IMR-90 (cell line): ENCODE measurements around the gene PIKFYVE. TPM values are rescaled to one million over a fixed set of nuclear protein-coding genes. Genes with fewer than 3 reads are reported as not detected.

ENCODE experiments used
- ATAC-seq: fragments of 200-7000 bp; cut with Tn5 transposase; 2 replicates; pipeline ENCODE4 v1.9.1; 2020; ENCODE audit warnings: low read depth, mild to moderate bottlenecking, moderate library complexity
- BruUV-seq: library from RNA; stranded (reverse); fragments of 400-500 nt; replicated peaks from 2 replicates; lab custom pipeline; 2021; lab: Mats Ljungman, UMichigan
- CTCF ChIA-PET: fragments of 300-600 bp; formaldehyde crosslinking; extraction: SDS; loops from one replicate; lab custom pipeline; 2021; ENCODE audit warnings: antibody characterized with exemption; lab: Yijun Ruan, JAX
- POLR2A ChIA-PET: fragments of 300-600 bp; sonication (Branson Sonifier 250); formaldehyde crosslinking; loops from one replicate; lab custom pipeline; 2022; ENCODE audit warnings: antibody characterized with exemption; ENCODE audit not compliant: unreplicated experiment; lab: Charles Lee
- DNase-seq: peaks from one replicate; pipeline ENCODE4 v3.0.0; 2013
- H2AFZ ChIP-seq: replicated peaks from 2 replicates; pipeline ENCODE3; 2013; ENCODE audit warnings: low read length, mild to moderate bottlenecking; ENCODE audit not compliant: poor library complexity
- H2AK5ac ChIP-seq: 2 replicates; pipeline ENCODE4 v1.6.1; 2013; ENCODE audit warnings: low read depth, low read length, inconsistent platforms
- H2AK9ac ChIP-seq: replicated peaks from 2 replicates; pipeline ENCODE3; 2013; ENCODE audit warnings: mild to moderate bottlenecking, low read depth, low read length, moderate library complexity; ENCODE audit not compliant: poor library complexity
- H2BK120ac ChIP-seq: 2 replicates; pipeline ENCODE4 v1.6.1; 2013; ENCODE audit warnings: low read depth, low read length, inconsistent platforms
- H2BK15ac ChIP-seq: 3 replicates; pipeline ENCODE4 v1.6.1; 2013; ENCODE audit warnings: low read depth, low read length, inconsistent platforms
- H2BK20ac ChIP-seq: 2 replicates; pipeline ENCODE4 v1.6.1; 2013; ENCODE audit warnings: low read depth, mild to moderate bottlenecking, inconsistent platforms, low read length, moderate library complexity
- H2BK5ac ChIP-seq: 2 replicates; pipeline ENCODE4 v1.6.1; 2013; ENCODE audit warnings: mild to moderate bottlenecking, low read depth, low read length, inconsistent platforms; ENCODE audit not compliant: poor library complexity, severe bottlenecking
- H3K14ac ChIP-seq: replicated peaks from 2 replicates; pipeline ENCODE4 v1.6.1; 2013; ENCODE audit warnings: low read depth, low read length, inconsistent platforms
- H3K18ac ChIP-seq: 2 replicates; pipeline ENCODE4 v1.6.1; 2013; ENCODE audit warnings: low read depth, low read length, control low read depth
- H3K23ac ChIP-seq: 2 replicates; pipeline ENCODE4 v1.6.1; 2013; ENCODE audit warnings: low read depth, low read length, inconsistent platforms
- H3K27ac ChIP-seq: 2 replicates; pipeline ENCODE4 v1.5.1; 2013; ENCODE audit warnings: mild to moderate bottlenecking, control low read depth, low read length; ENCODE audit not compliant: insufficient read depth
- H3K27me3 ChIP-seq: 2 replicates; pipeline ENCODE4 v1.6.1; 2013; ENCODE audit warnings: low read length; ENCODE audit not compliant: control insufficient read depth, insufficient read depth
- H3K36me3 ChIP-seq: 2 replicates; pipeline ENCODE4 v1.6.1; 2013; ENCODE audit warnings: low read length, mixed read lengths; ENCODE audit not compliant: control insufficient read depth, insufficient read depth
- H3K4ac ChIP-seq: 2 replicates; pipeline ENCODE4 v1.6.1; 2013; ENCODE audit warnings: low read depth, low read length, inconsistent platforms
- H3K4me1 ChIP-seq: 2 replicates; pipeline ENCODE4 v1.6.1; 2013; ENCODE audit warnings: low read length, mixed read lengths; ENCODE audit not compliant: control insufficient read depth, insufficient read depth
- H3K4me2 ChIP-seq: 2 replicates; pipeline ENCODE4 v1.6.1; 2013; ENCODE audit warnings: low read depth, mild to moderate bottlenecking, control low read depth, low read length, moderate library complexity
- H3K4me3 ChIP-seq: 2 replicates; pipeline ENCODE4 v1.5.1; 2013; ENCODE audit warnings: low read depth, mild to moderate bottlenecking, control low read depth, low read length, moderate library complexity; ENCODE audit not compliant: insufficient read depth
- H3K56ac ChIP-seq: 2 replicates; pipeline ENCODE4 v1.6.1; 2013; ENCODE audit warnings: low read length, inconsistent platforms; ENCODE audit not compliant: insufficient read depth; ENCODE audit errors: extremely low read depth
- H3K79me1 ChIP-seq, 2 experiments: 2 replicates each; pipeline ENCODE4 v1.6.1; 2013; ENCODE audit warnings: low read length in 2 of 2, inconsistent platforms in 1 of 2, low read depth in 1 of 2
- H3K9ac ChIP-seq: 2 replicates; pipeline ENCODE4 v1.6.1; 2013; ENCODE audit warnings: low read depth, low read length, control low read depth
- H3K9me1 ChIP-seq: 2 replicates; pipeline ENCODE4 v1.6.1; 2013; ENCODE audit warnings: low read length, inconsistent platforms; ENCODE audit not compliant: insufficient read depth
- H3K9me3 ChIP-seq: 2 replicates; pipeline ENCODE4 v1.6.1; 2013; ENCODE audit warnings: low read length; ENCODE audit not compliant: control insufficient read depth, insufficient read depth
- H4K20me1 ChIP-seq: 2 replicates; pipeline ENCODE4 v1.6.1; 2013; ENCODE audit warnings: low read length, inconsistent platforms; ENCODE audit not compliant: insufficient read depth
- H4K5ac ChIP-seq: 2 replicates; pipeline ENCODE4 v1.6.1; 2013; ENCODE audit warnings: mild to moderate bottlenecking, low read depth, low read length, control low read depth
- H4K8ac ChIP-seq, 2 experiments: 2 replicates each; pipeline ENCODE4 v1.6.1; 2013; ENCODE audit warnings: low read depth in 2 of 2, low read length in 2 of 2, control low read depth in 1 of 2, inconsistent platforms in 1 of 2
- H4K91ac ChIP-seq: 2 replicates; pipeline ENCODE4 v1.6.1; 2013; ENCODE audit warnings: low read depth, low read length, inconsistent platforms; ENCODE audit not compliant: insufficient read depth
- BHLHE40 ChIP-seq: fragments of 150-350 bp; IDR thresholded peaks from 2 replicates; pipeline ENCODE4 v1.6.1; 2016; ENCODE audit warnings: mild to moderate bottlenecking, low read depth, low read length
- CEBPB ChIP-seq: IDR thresholded peaks from 2 replicates; pipeline ENCODE4 v1.6.1; 2012; ENCODE audit warnings: low read depth, low read length, improper control_type of control experiment
- CHD1 ChIP-seq: IDR thresholded peaks from 2 replicates; pipeline ENCODE4 v1.6.1; 2012; ENCODE audit warnings: low read depth, low read length, improper control_type of control experiment
- FOS ChIP-seq: fragments of 150-350 bp; IDR thresholded peaks from 2 replicates; pipeline ENCODE4 v1.6.1; 2016; ENCODE audit warnings: low read depth, low read length
- MAFK ChIP-seq: IDR thresholded peaks from 2 replicates; pipeline ENCODE4 v1.6.1; 2012; ENCODE audit warnings: low read depth, low read length, improper control_type of control experiment
- MAZ ChIP-seq: IDR thresholded peaks from 2 replicates; pipeline ENCODE4 v1.6.1; 2012; ENCODE audit warnings: low read depth, mild to moderate bottlenecking, low read length, improper control_type of control experiment, moderate library complexity, borderline replicate concordance
- MXI1 ChIP-seq: IDR thresholded peaks from 2 replicates; pipeline ENCODE4 v1.6.1; 2012; ENCODE audit warnings: low read depth, mild to moderate bottlenecking, low read length, moderate library complexity, borderline replicate concordance
- NFE2L2 ChIP-seq: fragments of 150-350 bp; IDR thresholded peaks from 2 replicates; pipeline ENCODE4 v1.6.1; 2016; ENCODE audit warnings: low read depth, mild to moderate bottlenecking, low read length
- POLR2A ChIP-seq: IDR thresholded peaks from 2 replicates; pipeline ENCODE4 v1.6.1; 2012; ENCODE audit warnings: mild to moderate bottlenecking, low read depth, low read length
- RAD21 ChIP-seq: IDR thresholded peaks from 2 replicates; pipeline ENCODE4 v1.6.1; 2012; ENCODE audit warnings: low read length, improper control_type of control experiment
- RCOR1 ChIP-seq: IDR thresholded peaks from 2 replicates; pipeline ENCODE4 v1.6.1; 2012; ENCODE audit warnings: mild to moderate bottlenecking, low read length, improper control_type of control experiment; ENCODE audit not compliant: insufficient replicate concordance
- RFX5 ChIP-seq: IDR thresholded peaks from 2 replicates; pipeline ENCODE4 v1.8.0; 2012; ENCODE audit warnings: low read depth, mild to moderate bottlenecking, low read length, moderate library complexity
- SMC3 ChIP-seq: fragments of 150-350 bp; IDR thresholded peaks from 2 replicates; pipeline ENCODE4 v1.6.1; 2016; ENCODE audit warnings: low read depth, mild to moderate bottlenecking, antibody characterized with exemption, low read length, moderate library complexity
- WGBS, 2 experiments: methylation state at CpG; one replicate each; pipeline versions ENCODE4 v1.1.5 to v1.1.7; 2013; ENCODE audit warnings: missing lambda C conversion rate in 2 of 2; ENCODE audit not compliant: insufficient read length in 1 of 2; ENCODE audit errors: extremely low coverage in 2 of 2; 5-methylcytosine and 5-hydroxymethylcytosine counted together
- dilution Hi-C: fragments of 300-500 bp; cut with HindIII; formaldehyde crosslinking; loops from one replicate; pipeline ENCODE4 v1.14.3; 2018; ENCODE audit warnings: low sequenced_read_pairs; ENCODE audit not compliant: unreplicated experiment
- in situ Hi-C: fragments of 300-500 bp; cut with MboI; formaldehyde crosslinking; loops from 3 replicates; pipeline ENCODE4 v1.14.3; 2019; ENCODE audit warnings: low sequenced_read_pairs, inconsistent platforms, mixed read lengths
- intact Hi-C: fragments of 100-400 bp; cut with micrococcal nuclease; formaldehyde crosslinking; loops from 2 replicates; pipeline ENCODE4 v1.10.0; 2022
- polyA plus RNA-seq, 3 experiments: library from polyadenylated mRNA; depleted of rRNA; stranded (reverse); fragments of >200 nt; gene quantifications; 2 replicates each; pipeline ENCODE4 v1.2.3, GENCODE V29; 2012; ENCODE audit warnings: low replicate concordance in 1 of 3
- total RNA-seq: library from RNA; depleted of rRNA; stranded (reverse); fragments of >200 nt; gene quantifications from 2 replicates; pipeline ENCODE4 v1.2.3, GENCODE V29; 2012
- TF ChIP-seq, protein P1 (sequence below): conservative IDR thresholded peaks from 2 replicates; pipeline ENCODE4 v1.5.1; 2012; ENCODE audit warnings: mild to moderate bottlenecking, low read depth, low read length, improper control_type of control experiment
- TF ChIP-seq, protein P2 (sequence below): fragments of 150-350 bp; IDR thresholded peaks from 2 replicates; pipeline ENCODE4 v1.6.1; 2016; ENCODE audit warnings: low read depth, mild to moderate bottlenecking, low read length, moderate library complexity, borderline replicate concordance
- TF ChIP-seq, protein P3 (sequence below): fragments of 150-350 bp; IDR thresholded peaks from 2 replicates; pipeline ENCODE4 v1.6.1; 2017; ENCODE audit warnings: mild to moderate bottlenecking, antibody characterized with exemption, low read length, low read depth

PIKFYVE gene
- total and polyA plus RNA-seq, 2 of the 4 experiments (the other 2 are of a cell fraction), result 9.3 to 34.6 TPM

- no peak for TF ChIP-seq RAD21
- TF ChIP-seq, protein P1, sequence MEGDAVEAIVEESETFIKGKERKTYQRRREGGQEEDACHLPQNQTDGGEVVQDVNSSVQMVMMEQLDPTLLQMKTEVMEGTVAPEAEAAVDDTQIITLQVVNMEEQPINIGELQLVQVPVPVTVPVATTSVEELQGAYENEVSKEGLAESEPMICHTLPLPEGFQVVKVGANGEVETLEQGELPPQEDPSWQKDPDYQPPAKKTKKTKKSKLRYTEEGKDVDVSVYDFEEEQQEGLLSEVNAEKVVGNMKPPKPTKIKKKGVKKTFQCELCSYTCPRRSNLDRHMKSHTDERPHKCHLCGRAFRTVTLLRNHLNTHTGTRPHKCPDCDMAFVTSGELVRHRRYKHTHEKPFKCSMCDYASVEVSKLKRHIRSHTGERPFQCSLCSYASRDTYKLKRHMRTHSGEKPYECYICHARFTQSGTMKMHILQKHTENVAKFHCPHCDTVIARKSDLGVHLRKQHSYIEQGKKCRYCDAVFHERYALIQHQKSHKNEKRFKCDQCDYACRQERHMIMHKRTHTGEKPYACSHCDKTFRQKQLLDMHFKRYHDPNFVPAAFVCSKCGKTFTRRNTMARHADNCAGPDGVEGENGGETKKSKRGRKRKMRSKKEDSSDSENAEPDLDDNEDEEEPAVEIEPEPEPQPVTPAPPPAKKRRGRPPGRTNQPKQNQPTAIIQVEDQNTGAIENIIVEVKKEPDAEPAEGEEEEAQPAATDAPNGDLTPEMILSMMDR, result no peak
- no peak for TF ChIP-seq RCOR1
- no peak for TF ChIP-seq NFE2L2
- TF ChIP-seq RFX5, result no peak
- no peak for TF ChIP-seq CEBPB
- TF ChIP-seq MXI1, result no peak
- TF ChIP-seq, protein P2, sequence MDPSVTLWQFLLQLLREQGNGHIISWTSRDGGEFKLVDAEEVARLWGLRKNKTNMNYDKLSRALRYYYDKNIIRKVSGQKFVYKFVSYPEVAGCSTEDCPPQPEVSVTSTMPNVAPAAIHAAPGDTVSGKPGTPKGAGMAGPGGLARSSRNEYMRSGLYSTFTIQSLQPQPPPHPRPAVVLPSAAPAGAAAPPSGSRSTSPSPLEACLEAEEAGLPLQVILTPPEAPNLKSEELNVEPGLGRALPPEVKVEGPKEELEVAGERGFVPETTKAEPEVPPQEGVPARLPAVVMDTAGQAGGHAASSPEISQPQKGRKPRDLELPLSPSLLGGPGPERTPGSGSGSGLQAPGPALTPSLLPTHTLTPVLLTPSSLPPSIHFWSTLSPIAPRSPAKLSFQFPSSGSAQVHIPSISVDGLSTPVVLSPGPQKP, result no peak
- no peak for TF ChIP-seq MAFK
- no peak for TF ChIP-seq CHD1
- no peak for TF ChIP-seq BHLHE40
- no peak for TF ChIP-seq POLR2A
- TF ChIP-seq SMC3, result no peak
- TF ChIP-seq, protein P3, sequence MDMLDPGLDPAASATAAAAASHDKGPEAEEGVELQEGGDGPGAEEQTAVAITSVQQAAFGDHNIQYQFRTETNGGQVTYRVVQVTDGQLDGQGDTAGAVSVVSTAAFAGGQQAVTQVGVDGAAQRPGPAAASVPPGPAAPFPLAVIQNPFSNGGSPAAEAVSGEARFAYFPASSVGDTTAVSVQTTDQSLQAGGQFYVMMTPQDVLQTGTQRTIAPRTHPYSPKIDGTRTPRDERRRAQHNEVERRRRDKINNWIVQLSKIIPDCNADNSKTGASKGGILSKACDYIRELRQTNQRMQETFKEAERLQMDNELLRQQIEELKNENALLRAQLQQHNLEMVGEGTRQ, result no peak
- TF ChIP-seq MAZ, result no peak
- no peak for TF ChIP-seq FOS
- ATAC-seq, result no peak
- ChIA-PET POLR2A (no interaction called here), CTCF (interaction anchor here (0.7 kb wide), 1 partner anchor 355 kb away, joined by 3 read pairs; no protein-coding TSS in a partner anchor)
- no peak overlapping the region for H3K14ac ChIP-seq
- dilution Hi-C loops, result no loop called here
- H4K5ac ChIP-seq, result no peak overlapping the region
- no peak overlapping the region for H2AK9ac ChIP-seq
- no peak overlapping the region for H4K8ac ChIP-seq
- no peak overlapping the region for H3K23ac ChIP-seq
- no peak overlapping the region for H4K91ac ChIP-seq
- no peak overlapping the region for H3K9ac ChIP-seq
- H2BK120ac ChIP-seq, result no peak overlapping the region
- in situ Hi-C loops, result no loop called here
- no peak overlapping the region for H2BK15ac ChIP-seq
- no CpG with 5 or more reads among the region's 1 CpG for WGBS, 2 experiments
- H3K4me1 ChIP-seq, result no peaks in the 10 kb centered on the region
- H3K36me3 ChIP-seq, result peaks cover 8% of the 10 kb centered on the region
- H3K56ac ChIP-seq, result no peak overlapping the region
- no peaks in the 10 kb centered on the region for H3K79me1 ChIP-seq
- no peak overlapping the region for H3K18ac ChIP-seq
- no peaks in the 10 kb centered on the region for H3K27me3 ChIP-seq
- H4K20me1 ChIP-seq, result no peaks in the 10 kb centered on the region
- H3K4me2 ChIP-seq, result no peak overlapping the region
- no peak overlapping the region for H2BK20ac ChIP-seq
- no peak overlapping the region for H2AK5ac ChIP-seq
- intact Hi-C loops, result no loop called here
- no peak overlapping the region for H2BK5ac ChIP-seq
- no peak for DNase-seq
- no TSS peak for BruUV-seq
- no peak overlapping the region for H3K4me3 ChIP-seq
- no peaks in the 10 kb centered on the region for H3K9me3 ChIP-seq
- H3K9me1 ChIP-seq, result no peaks in the 10 kb centered on the region
- H3K4ac ChIP-seq, result no peak overlapping the region
- H2AFZ ChIP-seq, result no peak overlapping the region
- H3K27ac ChIP-seq, result no peak overlapping the region
These were observed 31.3 kb upstream of the PIKFYVE start for GRCh38 chr2:208234786-208235185.
